SK-N-SH treated with all-trans-retinoic acid at 6 μM for 48 hours (cell line): ENCODE results near the gene OR51T1.
"Not testable (repeated sequence)": the region's sequence is repeated elsewhere in the genome, so short reads cannot be mapped to it uniquely, and the experiment has no call there.

Experiments
- ARNTL ChIP-seq: fragments of 450-650 bp; formaldehyde crosslinking; IDR thresholded peaks from 2 replicates; pipeline ENCODE4 v1.5.0; 2020; ENCODE audit warnings: low read depth, mild to moderate bottlenecking, moderate library complexity, borderline replicate concordance
- BACH2 ChIP-seq: fragments of 250-450 bp; sonication (Bioruptor Pico); IDR thresholded peaks from 2 replicates; pipeline ENCODE4 v1.9.0; 2021; ENCODE audit warnings: mild to moderate bottlenecking, borderline replicate concordance
- CREB5 ChIP-seq: fragments of 250-450 bp; sonication (Bioruptor Pico); IDR thresholded peaks from 2 replicates; pipeline ENCODE4 v1.5.1; 2020; ENCODE audit warnings: low read depth, mild to moderate bottlenecking, moderate library complexity
- GLIS3 ChIP-seq: fragments of 250-450 bp; sonication (Bioruptor Pico); IDR thresholded peaks from 2 replicates; pipeline ENCODE4 v1.5.0; 2020; ENCODE audit warnings: mild to moderate bottlenecking, moderate library complexity
- ISL1 ChIP-seq: fragments of 250-450 bp; sonication (Bioruptor Pico); IDR thresholded peaks from 2 replicates; pipeline ENCODE4 v2.1.2; 2022; ENCODE audit warnings: mild to moderate bottlenecking, moderate library complexity
- OSR1 ChIP-seq: fragments of 250-450 bp; sonication (Bioruptor Pico); IDR thresholded peaks from 2 replicates; pipeline ENCODE4 v1.8.0; 2022; ENCODE audit warnings: moderate library complexity, mild to moderate bottlenecking, inconsistent platforms
- PATZ1 ChIP-seq: fragments of 250-450 bp; sonication (Bioruptor Pico); IDR thresholded peaks from 2 replicates; pipeline ENCODE4 v1.8.0; 2020; ENCODE audit warnings: mild to moderate bottlenecking, moderate library complexity, borderline replicate concordance
- RARB ChIP-seq: fragments of 250-450 bp; sonication (Bioruptor Pico); IDR thresholded peaks from 2 replicates; pipeline ENCODE4 v1.8.0; 2021; ENCODE audit warnings: mild to moderate bottlenecking, moderate library complexity
- SNAI2 ChIP-seq: fragments of 250-450 bp; sonication (Bioruptor Pico); IDR thresholded peaks from 2 replicates; pipeline ENCODE4 v1.5.0; 2020; ENCODE audit warnings: mild to moderate bottlenecking, moderate library complexity
- TCF4 ChIP-seq: fragments of 250-450 bp; sonication (Bioruptor Pico); IDR thresholded peaks from 2 replicates; pipeline ENCODE4 v1.8.0; 2021; ENCODE audit warnings: mild to moderate bottlenecking, moderate library complexity, borderline replicate concordance
- ZC3H10 ChIP-seq: fragments of 250-450 bp; sonication (Bioruptor Pico); IDR thresholded peaks from 2 replicates; pipeline ENCODE4 v1.5.1; 2021; ENCODE audit warnings: mild to moderate bottlenecking, moderate library complexity
- ZFP3 ChIP-seq: fragments of 250-450 bp; sonication (Bioruptor Pico); IDR thresholded peaks from 2 replicates; pipeline ENCODE4 v1.5.0; 2020; ENCODE audit warnings: mild to moderate bottlenecking, moderate library complexity

GRCh38 chr11:4854286-4854685 lies 27.4 kb upstream of the OR51T1 start:
- not testable (repeated sequence) for TF ChIP-seq ZC3H10 (CRISPR knock-in tag); OSR1 (CRISPR knock-in tag); PATZ1 (CRISPR knock-in tag); ARNTL (CRISPR knock-in tag); RARB (CRISPR knock-in tag); BACH2 (CRISPR knock-in tag); GLIS3 (CRISPR knock-in tag); ISL1 (CRISPR knock-in tag); CREB5 (CRISPR knock-in tag); ZFP3 (CRISPR knock-in tag); SNAI2; TCF4 (CRISPR knock-in tag)
